GM21737 (cell line): Measurements from ENCODE around the gene RCBTB2.

Source experiments
- ATAC-seq: cut with Tn5 transposase; IDR thresholded peaks from one replicate; pipeline ENCODE4 v1.9.1; 2021; ENCODE audit warnings: mild to moderate bottlenecking, moderate library complexity; ENCODE audit not compliant: unreplicated experiment

RCBTB2 gene

DNA sequence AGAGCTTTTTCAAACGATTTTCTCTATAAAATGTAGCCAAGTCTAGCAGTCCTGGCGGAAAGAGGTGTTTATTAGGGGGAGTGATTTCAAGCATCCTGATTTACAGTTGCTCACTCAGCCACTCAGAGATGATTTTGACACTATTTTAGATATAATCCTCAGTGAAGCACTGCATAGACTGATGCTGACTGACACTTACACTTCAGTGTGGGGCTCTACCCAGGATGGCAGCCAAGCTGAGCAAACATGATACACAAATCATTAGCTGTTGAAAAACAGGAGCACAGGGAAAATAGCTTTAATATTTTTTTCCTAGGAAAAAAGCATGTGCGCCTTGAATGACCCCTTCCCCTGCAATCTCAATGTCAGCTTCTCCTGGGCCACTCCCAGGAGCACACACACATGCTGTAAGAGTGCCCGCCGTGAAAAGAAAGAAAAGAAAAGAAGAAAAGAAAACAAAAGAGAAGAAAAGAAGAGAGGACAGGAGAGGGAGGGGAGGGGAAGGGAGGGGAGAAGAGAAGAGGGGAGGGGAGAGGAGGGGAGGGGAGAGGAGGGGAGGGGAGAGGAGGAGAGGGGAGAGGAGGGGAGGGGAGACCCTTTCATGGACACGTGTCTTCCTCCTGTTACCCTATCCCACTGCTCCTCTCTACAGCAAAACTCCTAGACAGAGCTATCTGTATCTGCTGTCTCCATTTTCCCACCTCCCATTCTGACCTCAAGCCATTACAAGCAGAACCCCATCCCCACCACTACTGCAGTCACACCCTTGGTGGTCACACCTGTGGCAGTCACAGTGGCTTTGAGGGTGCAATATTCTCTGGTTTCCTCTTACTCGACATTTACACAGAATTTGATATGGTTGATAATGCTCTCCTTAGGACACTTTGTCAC lies 36.4 kb downstream of the RCBTB2 start:
- ATAC-seq, result no peak

GRCh38 chr13:48494874-48495273 lies 38.0 kb downstream of the RCBTB2 start:
- no peak for ATAC-seq

DNA sequence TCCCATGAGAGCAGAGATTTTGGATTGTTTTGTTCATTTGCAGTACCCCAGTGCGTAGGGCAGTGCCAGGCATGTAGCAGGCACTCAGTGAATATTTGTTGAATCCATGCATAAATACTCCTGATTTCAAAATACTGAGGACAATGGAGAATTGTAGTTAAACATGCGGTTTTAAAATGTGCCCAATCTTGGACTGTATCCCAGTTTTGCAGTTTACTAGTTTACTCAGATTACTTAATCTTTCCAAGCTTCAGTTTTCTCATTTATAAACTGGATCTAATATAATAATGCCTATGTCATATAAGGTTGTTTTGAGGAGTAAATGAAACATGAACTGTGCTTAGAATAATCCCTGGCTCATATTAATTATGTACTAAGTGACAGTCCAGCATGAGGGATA lies 39.0 kb downstream of the RCBTB2 start:
- no peak for ATAC-seq

DNA sequence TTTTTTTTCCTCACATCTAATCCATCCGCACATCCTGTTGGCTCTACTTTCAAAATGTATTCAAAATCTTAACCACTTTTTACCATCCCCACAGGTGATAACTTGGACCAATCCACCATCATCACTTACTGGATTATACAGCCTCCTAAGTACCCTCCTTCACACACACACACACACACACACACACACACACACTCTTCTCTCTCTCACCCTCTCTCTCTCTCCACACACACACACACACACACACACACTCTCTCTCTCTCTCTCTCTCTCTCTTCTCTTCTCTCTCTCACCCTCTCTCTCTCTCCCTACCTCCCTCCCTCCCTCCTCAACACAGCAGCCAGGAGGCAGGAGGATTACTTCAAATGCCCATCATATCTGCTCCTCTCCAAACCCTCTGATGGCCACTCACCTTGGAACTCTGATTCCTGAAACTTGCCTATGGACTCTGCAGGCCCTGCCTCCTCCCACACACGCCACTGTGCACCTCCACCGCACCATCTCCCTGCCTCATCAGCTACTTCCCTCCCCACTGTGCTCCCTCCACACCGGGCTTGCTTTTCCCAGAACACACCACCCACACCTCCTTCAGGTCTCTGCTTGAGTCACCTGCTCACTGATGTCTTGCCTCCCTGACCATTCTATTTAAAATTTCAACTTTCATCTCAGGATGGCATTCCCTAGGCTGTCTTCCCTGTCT lies 39.7 kb downstream of the RCBTB2 start:
- no peak for ATAC-seq

DNA sequence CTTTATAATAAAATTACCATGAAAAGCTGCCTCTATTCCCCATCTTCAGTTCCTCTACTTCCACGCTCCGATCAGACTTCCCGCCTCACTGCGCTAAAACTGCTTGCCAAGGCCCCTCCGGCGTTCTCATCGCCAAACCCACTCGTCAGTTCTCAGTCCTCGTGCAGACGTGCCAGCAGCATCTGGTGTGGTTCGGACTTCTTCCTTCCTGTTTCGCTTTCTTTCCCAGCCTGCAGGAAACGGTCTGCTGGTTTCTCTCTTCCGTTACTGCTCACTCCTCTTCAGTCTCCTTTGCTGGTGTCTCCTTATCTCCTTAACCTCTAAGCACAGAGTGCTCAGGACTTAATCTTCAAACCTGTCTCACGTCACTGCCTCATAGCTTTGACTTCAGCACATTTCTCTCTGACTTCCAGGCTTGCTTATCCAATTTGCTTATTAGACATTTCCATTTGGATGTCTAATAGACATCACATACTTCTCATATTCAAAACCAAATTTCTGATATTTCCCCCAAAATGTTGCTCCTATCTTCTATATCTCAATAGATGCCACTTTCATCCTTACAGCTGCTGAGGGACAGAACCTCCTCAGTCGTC lies 40.3 kb downstream of the RCBTB2 start:
- ATAC-seq, result peak; percentile 72

- peak; percentile 40 for ATAC-seq
Observed at GRCh38 chr13:48492096-48492440, 40.8 kb downstream of the RCBTB2 start.

DNA sequence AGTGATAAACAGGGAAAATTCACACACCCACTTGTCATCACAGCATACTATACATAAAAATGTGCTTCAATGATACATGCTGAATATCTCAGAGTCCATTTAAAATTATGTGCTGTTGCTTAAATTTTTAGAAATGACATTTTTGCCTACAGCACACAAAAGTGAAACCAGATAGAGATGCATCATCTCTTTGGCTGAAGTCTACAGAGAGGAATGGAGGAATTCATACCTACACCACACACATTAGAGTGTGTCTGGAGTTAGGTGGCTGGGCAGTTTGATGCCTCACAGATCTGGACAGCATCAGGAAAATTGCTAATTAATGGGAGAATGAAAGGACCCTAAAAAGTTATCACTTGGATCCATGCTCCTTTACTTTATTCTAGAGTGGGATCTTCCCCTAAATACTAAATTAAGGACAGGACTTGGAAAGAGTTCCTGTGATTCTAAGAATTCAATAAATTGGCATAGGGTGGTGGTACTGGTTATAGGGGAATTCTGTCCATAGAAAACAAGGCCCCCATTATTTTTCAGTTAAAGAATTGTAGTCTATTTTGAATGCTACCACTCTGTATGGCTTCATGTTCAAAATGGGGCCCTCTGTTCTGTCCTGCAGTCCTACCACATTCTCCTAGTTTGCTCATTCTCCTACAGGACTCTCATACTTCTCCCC lies 41.3 kb downstream of the RCBTB2 start:
- ATAC-seq, result no peak

DNA sequence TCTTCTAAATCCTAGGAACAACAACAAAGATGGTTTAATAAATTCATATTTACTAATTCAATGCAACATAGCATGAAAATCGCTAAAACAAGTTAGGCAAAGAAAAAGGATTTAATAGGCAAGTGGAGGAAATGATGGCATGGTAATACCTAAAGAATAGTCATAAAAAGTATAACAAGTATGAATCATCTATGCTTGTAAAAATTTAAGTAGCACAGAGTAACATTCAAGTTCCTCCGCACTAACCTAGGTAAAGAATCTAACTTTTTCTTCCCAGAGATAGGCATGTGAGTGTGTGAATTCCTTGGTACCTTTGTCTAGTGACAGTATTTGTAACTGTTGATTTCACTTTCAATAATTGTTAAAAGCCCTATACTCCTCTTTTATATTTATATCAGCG lies 42.6 kb downstream of the RCBTB2 start:
- ATAC-seq, result no peak

GRCh38 chr13:48489666-48490065 lies 43.2 kb downstream of the RCBTB2 start:
- no peak for ATAC-seq

DNA sequence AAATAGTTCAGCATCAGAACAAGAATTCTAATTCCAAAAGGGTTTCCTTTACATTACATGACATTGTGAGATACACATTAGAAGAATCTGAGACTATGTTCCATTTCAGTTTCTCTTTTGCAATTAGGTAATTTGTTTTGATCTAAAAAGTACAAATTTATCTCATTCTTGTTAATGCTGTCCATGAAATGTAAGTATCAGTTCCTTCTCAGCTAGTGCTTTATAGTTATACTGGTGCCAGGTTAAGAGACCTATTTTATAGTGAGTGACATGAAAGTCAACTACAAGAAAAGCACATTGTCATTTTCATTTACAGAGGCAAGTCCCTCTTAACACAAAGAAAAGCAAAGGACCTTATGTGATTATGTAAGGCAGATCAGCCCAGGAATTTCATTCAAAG lies 43.9 kb downstream of the RCBTB2 start:
- ATAC-seq, result no peak

GRCh38 chr13:48487968-48488367 lies 44.9 kb downstream of the RCBTB2 start:
- ATAC-seq, result no peak

DNA sequence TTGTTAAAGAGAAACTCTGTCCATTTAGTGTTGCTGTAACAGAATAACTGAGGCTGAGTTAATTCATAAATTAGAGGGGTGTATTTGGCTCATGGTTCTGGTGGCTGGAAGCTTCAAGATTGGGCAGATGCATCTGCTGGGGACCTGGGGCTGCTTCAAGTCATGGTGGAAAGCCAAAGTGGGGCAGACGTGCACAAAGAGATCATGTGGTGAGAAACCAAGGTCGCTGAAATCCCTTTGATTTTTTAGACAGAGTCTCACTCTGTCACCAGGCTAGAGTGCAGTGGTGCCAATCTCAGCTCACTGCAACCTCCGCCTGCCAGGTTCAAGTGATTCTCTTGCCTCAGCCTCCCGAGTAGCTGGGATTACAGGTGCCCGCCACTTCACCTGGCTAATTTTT lies 46.0 kb downstream of the RCBTB2 start:
- ATAC-seq, result no peak

DNA sequence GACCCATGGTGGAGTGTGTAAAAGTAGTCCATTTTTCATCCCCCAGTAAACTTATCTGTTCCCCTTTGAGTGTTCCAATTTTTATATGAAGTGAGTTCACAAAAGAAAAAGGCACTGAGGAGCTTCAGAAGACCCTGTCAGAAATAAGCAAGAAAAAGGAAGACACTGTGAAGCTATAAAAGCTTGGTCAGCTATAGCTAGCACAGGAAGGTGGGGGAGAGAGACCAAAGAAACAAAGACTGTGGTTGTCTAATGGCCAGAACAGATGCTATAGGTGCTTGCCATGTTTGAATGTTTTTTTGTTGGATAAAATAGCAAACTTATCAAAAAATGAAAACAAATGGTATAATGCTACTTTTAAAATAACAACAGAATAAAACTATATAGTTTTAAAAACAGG lies 46.5 kb downstream of the RCBTB2 start:
- ATAC-seq, result no peak

DNA sequence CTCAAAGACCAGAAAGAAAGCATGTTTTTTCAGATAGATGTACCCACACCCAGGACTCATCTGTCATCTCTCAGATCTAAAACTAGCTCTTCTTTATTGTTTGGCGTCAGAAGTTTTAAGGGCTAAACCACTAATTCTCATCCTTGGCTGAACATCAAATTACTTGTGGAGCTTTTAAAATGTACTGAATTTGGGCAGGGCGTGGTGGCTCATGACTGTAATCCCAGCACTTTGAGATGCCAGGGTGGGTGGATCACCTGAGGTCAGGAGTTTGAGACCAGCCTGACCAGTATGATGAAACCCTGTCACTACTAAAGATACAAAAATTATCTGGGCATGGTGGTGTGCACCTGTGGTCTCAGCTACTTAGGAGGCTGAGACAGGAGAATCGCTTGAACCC lies 47.4 kb downstream of the RCBTB2 start:
- ATAC-seq, result no peak

GRCh38 chr13:48483575-48483974 lies 49.3 kb downstream of the RCBTB2 start:
- ATAC-seq, result no peak

- no peak for ATAC-seq
Observed at GRCh38 chr13:48478391-48478790, 54.5 kb downstream of the RCBTB2 start.

DNA sequence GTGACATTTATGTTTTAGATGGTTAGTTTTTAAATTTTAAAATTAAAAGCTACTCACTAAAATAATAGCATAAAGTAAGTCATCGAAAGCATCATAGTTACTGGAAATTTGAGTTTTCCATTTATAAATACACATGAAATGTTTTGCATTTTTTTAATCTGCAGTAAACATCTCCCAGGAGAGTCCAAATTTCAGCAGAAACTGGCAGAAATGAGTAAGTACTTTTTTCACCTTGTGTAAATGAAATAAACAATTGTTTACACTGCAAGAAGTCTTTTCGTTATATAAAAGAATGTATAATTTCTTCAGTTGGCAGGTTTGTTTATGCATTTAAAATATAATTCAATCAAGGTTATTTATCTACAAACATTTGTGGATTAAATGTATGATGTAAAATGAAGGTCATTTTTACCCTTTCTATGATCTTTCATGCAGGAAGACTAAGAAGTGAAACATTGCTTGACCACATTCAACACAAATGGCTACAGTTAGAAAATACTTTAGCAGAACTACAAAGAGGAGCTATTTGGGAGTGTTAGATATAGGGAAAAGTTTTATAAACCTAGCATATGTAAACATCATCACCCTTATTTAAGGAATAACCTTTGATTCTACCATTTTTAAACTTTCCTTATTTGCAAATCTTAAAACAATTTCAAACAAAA lies 55.6 kb downstream of the RCBTB2 start:
- no peak for ATAC-seq

- no peak for ATAC-seq
Observed at GRCh38 chr13:48476686-48477085, 56.2 kb downstream of the RCBTB2 start.

- no peak for ATAC-seq
Observed at GRCh38 chr13:48476215-48476614, 56.7 kb downstream of the RCBTB2 start.

DNA sequence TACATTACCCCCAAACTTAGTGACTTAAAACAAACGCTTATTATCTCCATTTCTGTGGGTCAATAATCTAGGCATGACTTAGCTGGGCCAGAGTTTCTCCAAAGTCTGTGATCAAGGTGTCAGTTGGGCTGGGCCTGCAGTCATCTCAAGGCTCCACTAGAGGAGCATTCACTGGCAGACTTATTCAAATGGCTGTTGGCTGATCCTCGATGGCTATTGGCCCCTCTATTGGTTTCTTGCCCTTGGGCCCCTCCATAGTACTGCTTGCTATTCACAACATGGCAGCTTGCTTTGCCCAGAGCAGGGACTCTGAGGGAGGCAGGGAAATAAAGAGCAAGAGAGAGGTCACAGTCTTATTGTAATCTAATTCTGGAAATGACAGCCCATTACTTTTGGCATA lies 57.6 kb downstream of the RCBTB2 start:
- no peak for ATAC-seq
